Measurements from ENCODE around the gene SCP2D1. TPM values are rescaled to one million over a fixed set of nuclear protein-coding genes. Genes with fewer than 3 reads are reported as not detected.

Gene SCP2D1
- total RNA-seq = 1 to 10 TPM in 1 of 2 donors, not detected in 1; 2.3 TPM

GRCh38 chr20:18813483-18813882, at the start of gene SCP2D1:
TSS of gene SCP2D1 (plus strand) at chr20:18813783. CDS start at chr20:18813816, 33 bp downstream.
- intact Hi-C loops (cut with DNase I) = no loop called here
- Histone ChIP-seq H3K36me3 (no peaks in the 10 kb centered on the region), H3K9me3 (no peaks in the 10 kb centered on the region), H3K4me3 (no peak within 1 kb of the TSS), H3K27ac (no peak within 1 kb of the TSS), H3K27me3 (replicated peaks; ENCODE audit: insufficient read depth) (no peaks in the 10 kb centered on the region), H3K4me1 (replicated peaks) (no peaks in the 10 kb centered on the region)
- 68% methylated on average over 3 of the region's 3 CpGs for WGBS
- TF ChIP-seq POLR2A (IDR thresholded peaks at IDR 0.05) (no peak), POLR2AphosphoS5 (IDR thresholded peaks at IDR 0.05) (no peak), CTCF (IDR thresholded peaks at IDR 0.05) (no peak)
- DNase-seq (ENCODE audit: low spot score) = no peak

- no peaks in the 10 kb centered on the region for H3K27me3 ChIP-seq (replicated peaks; ENCODE audit: insufficient read depth)
- 63% methylated on average over 5 of the region's 5 CpGs for WGBS
- no peaks in the 10 kb centered on the region for H3K36me3 ChIP-seq
- H3K9me3 ChIP-seq = no peaks in the 10 kb centered on the region
- DNase-seq (ENCODE audit: low spot score) = no peak
- H3K4me3 ChIP-seq = no peak overlapping the region
- H3K4me1 ChIP-seq (replicated peaks) = no peaks in the 10 kb centered on the region
- no peak for TF ChIP-seq POLR2AphosphoS5 (IDR thresholded peaks at IDR 0.05)
- intact Hi-C loops (cut with DNase I) = no loop called here
- no peak overlapping the region for H3K27ac ChIP-seq
These were observed 45.9 kb upstream of the SCP2D1 start for GRCh38 chr20:18767676-18768075.

GRCh38 chr20:18773566-18773965, 40.0 kb upstream of the SCP2D1 start:
- Histone ChIP-seq H3K9me3 (no peaks in the 10 kb centered on the region), H3K27ac (no peak overlapping the region), H3K4me1 (replicated peaks) (no peaks in the 10 kb centered on the region), H3K4me3 (no peak overlapping the region), H3K36me3 (no peaks in the 10 kb centered on the region), H3K27me3 (replicated peaks; ENCODE audit: insufficient read depth) (no peaks in the 10 kb centered on the region)
- DNase-seq (ENCODE audit: low spot score) = no peak
- intact Hi-C loops (cut with DNase I) = no loop called here
- 79% methylated on average over 1 of the region's 1 CpG for WGBS
- TF ChIP-seq POLR2A (IDR thresholded peaks at IDR 0.05) = no peak
- TF ChIP-seq CTCF (IDR thresholded peaks at IDR 0.05) = no peak
- TF ChIP-seq POLR2AphosphoS5 (IDR thresholded peaks at IDR 0.05) = no peak

GRCh38 chr20:18774207-18774606, 39.4 kb upstream of the SCP2D1 start:
- Histone ChIP-seq H3K36me3 (no peaks in the 10 kb centered on the region), H3K9me3 (no peaks in the 10 kb centered on the region), H3K4me3 (no peak overlapping the region), H3K27ac (no peak overlapping the region), H3K4me1 (replicated peaks) (no peaks in the 10 kb centered on the region), H3K27me3 (replicated peaks; ENCODE audit: insufficient read depth) (no peaks in the 10 kb centered on the region)
- TF ChIP-seq POLR2A (IDR thresholded peaks at IDR 0.05) = no peak
- TF ChIP-seq CTCF (IDR thresholded peaks at IDR 0.05) = no peak
- TF ChIP-seq POLR2AphosphoS5 (IDR thresholded peaks at IDR 0.05) = no peak
- 85% methylated on average over 2 of the region's 2 CpGs for WGBS
- intact Hi-C loops (cut with DNase I) = no loop called here
- DNase-seq (ENCODE audit: low spot score) = no peak

GRCh38 chr20:18775633-18776032, 38.0 kb upstream of the SCP2D1 start:
- TF ChIP-seq POLR2A (IDR thresholded peaks at IDR 0.05) (no peak), CTCF (IDR thresholded peaks at IDR 0.05) (no peak), POLR2AphosphoS5 (IDR thresholded peaks at IDR 0.05) (no peak)
- H3K36me3 ChIP-seq = no peaks in the 10 kb centered on the region
- 89% methylated on average over 5 of the region's 5 CpGs for WGBS
- no peak overlapping the region for H3K4me3 ChIP-seq
- no peak overlapping the region for H3K27ac ChIP-seq
- intact Hi-C loops (cut with DNase I) = no loop called here
- H3K4me1 ChIP-seq (replicated peaks) = no peaks in the 10 kb centered on the region
- H3K9me3 ChIP-seq = no peaks in the 10 kb centered on the region
- DNase-seq (ENCODE audit: low spot score) = no peak
- H3K27me3 ChIP-seq (replicated peaks; ENCODE audit: insufficient read depth) = no peaks in the 10 kb centered on the region

Measured in prostate gland (tissue), 2 donors.